GM18517 (cell line): ENCODE results near the gene IQCM.
"Not testable (repeated sequence)": the region's sequence is repeated elsewhere in the genome, so short reads cannot be mapped to it uniquely, and the experiment has no call there.

Experiments
- ATAC-seq: cut with Tn5 transposase; IDR thresholded peaks from one replicate; pipeline ENCODE4 v1.9.1; 2021; ENCODE audit warnings: mild to moderate bottlenecking, moderate library complexity; ENCODE audit not compliant: unreplicated experiment

IQCM gene

GRCh38 chr4:149595500-149595899 lies 220.1 kb downstream of the IQCM start:
- ATAC-seq = no peak

GRCh38 chr4:149589826-149590225 lies 225.8 kb downstream of the IQCM start:
- no peak for ATAC-seq

GRCh38 chr4:149584722-149585121 lies 230.9 kb downstream of the IQCM start:
- no peak for ATAC-seq

GRCh38 chr4:149574971-149575370 lies 240.7 kb downstream of the IQCM start:
- ATAC-seq = peak; percentile 78

GRCh38 chr4:149572716-149573115 lies 242.9 kb downstream of the IQCM start:
- ATAC-seq = no peak

- no peak for ATAC-seq
These were observed 259.8 kb downstream of the IQCM start for GRCh38 chr4:149555799-149556198.

- no peak for ATAC-seq
These were observed 260.5 kb downstream of the IQCM start for GRCh38 chr4:149555146-149555545.

- no peak for ATAC-seq
These were observed 261.6 kb downstream of the IQCM start for GRCh38 chr4:149553959-149554520.

- ATAC-seq = no peak
These were observed 263.0 kb downstream of the IQCM start for GRCh38 chr4:149552601-149553000.

- no peak for ATAC-seq
These were observed 265.7 kb downstream of the IQCM start for GRCh38 chr4:149549911-149550310.

GRCh38 chr4:149534779-149535178 lies 280.9 kb downstream of the IQCM start:
- ATAC-seq = no peak

- ATAC-seq = no peak
These were observed 283.8 kb downstream of the IQCM start for GRCh38 chr4:149531861-149532260.

- no peak for ATAC-seq
These were observed 292.6 kb downstream of the IQCM start for GRCh38 chr4:149523039-149523438.

- no peak for ATAC-seq
These were observed 293.8 kb downstream of the IQCM start for GRCh38 chr4:149521611-149522425.

GRCh38 chr4:149518471-149518870 lies 297.2 kb downstream of the IQCM start:
- no peak for ATAC-seq

- ATAC-seq = no peak
These were observed 302.6 kb downstream of the IQCM start for GRCh38 chr4:149513081-149513480.

GRCh38 chr4:149512501-149512900 lies 303.1 kb downstream of the IQCM start:
- no peak for ATAC-seq

- ATAC-seq = no peak
These were observed 303.9 kb downstream of the IQCM start for GRCh38 chr4:149511558-149512298.

GRCh38 chr4:149507309-149507708 lies 308.3 kb downstream of the IQCM start:
- ATAC-seq = not testable (repeated sequence)

- ATAC-seq = no peak
These were observed 314.8 kb downstream of the IQCM start for GRCh38 chr4:149500806-149501205.

- ATAC-seq = no peak
These were observed 315.9 kb downstream of the IQCM start for GRCh38 chr4:149499726-149500125.

GRCh38 chr4:149498246-149498645 lies 317.4 kb downstream of the IQCM start:
- no peak for ATAC-seq
